MG63 (cell line): ENCODE data around the gene CA11. TPM values are rescaled to one million over a fixed set of nuclear protein-coding genes. Genes with fewer than 3 reads are reported as not detected.
"Not testable (repeated sequence)": the region's sequence is repeated elsewhere in the genome, so short reads cannot be mapped to it uniquely, and the experiment has no call there.

Experiments used
- DNase-seq: peaks from one replicate; pipeline ENCODE4 v3.0.0-alpha.2; 2020
- H3K27me3 ChIP-seq: fragments of 250-450 bp; sonication (Bioruptor Pico); 2 replicates; pipeline ENCODE4 v1.5.1; 2020; ENCODE audit warnings: mild to moderate bottlenecking, moderate library complexity
- H3K36me3 ChIP-seq: fragments of 250-450 bp; sonication (Bioruptor Pico); 2 replicates; pipeline ENCODE4 v1.5.1; 2020; ENCODE audit warnings: mild to moderate bottlenecking, moderate library complexity
- H3K4me3 ChIP-seq: fragments of 250-450 bp; sonication (Bioruptor Pico); 2 replicates; pipeline ENCODE4 v1.5.1; 2020; ENCODE audit warnings: mild to moderate bottlenecking, moderate library complexity
- H3K9me3 ChIP-seq: fragments of 250-450 bp; sonication (Bioruptor Pico); 2 replicates; pipeline ENCODE4 v1.5.1; 2020; ENCODE audit warnings: mild to moderate bottlenecking, moderate library complexity
- total RNA-seq: library from RNA; depleted of rRNA; stranded (reverse); fragments of >200 nt; shearing (Covaris generic); gene quantifications from 2 replicates; pipeline ENCODE4 v1.2.3, GENCODE V29; 2014; ENCODE audit warnings: low replicate concordance

CA11 gene
- total RNA-seq, 1 experiment from 2014 or later, result 1.3 TPM

GRCh38 chr19:48636859-48637448 is 9.0 kb downstream of the CA11 start, which contains the start of gene DBP:
DBP (minus strand) TSS chr19:48637379; CDS start chr19:48636994, 385 bp downstream.
- peak within 1 kb of the TSS; percentile 63 for H3K4me3 ChIP-seq
- H3K36me3 ChIP-seq, result peaks cover 3% of the 10 kb centered on the region; the same call in 1 of the 2 replicates
- peak; percentile 58 for DNase-seq
- no peaks in the 10 kb centered on the region for H3K9me3 ChIP-seq
- peaks cover 5% of the 10 kb centered on the region; the same call in 1 of the 2 replicates for H3K27me3 ChIP-seq

GRCh38 chr19:48635966-48636858 is 9.8 kb downstream of the CA11 start:
- Histone ChIP-seq H3K27me3 (peaks cover 5% of the 10 kb centered on the region; the same call in 1 of the 2 replicates), H3K9me3 (no peaks in the 10 kb centered on the region), H3K4me3 (peak overlapping the region; percentile 63), H3K36me3 (peaks cover 5% of the 10 kb centered on the region)
- no peak for DNase-seq

- Histone ChIP-seq H3K27me3 (peaks cover 5% of the 10 kb centered on the region; the same call in 1 of the 2 replicates), H3K4me3 (peak overlapping the region; percentile 63), H3K36me3 (peaks cover 12% of the 10 kb centered on the region), H3K9me3 (no peaks in the 10 kb centered on the region)
- peak; percentile 56 for DNase-seq
These were observed 10.6 kb downstream of the CA11 start for GRCh38 chr19:48635263-48635965.

- peak; percentile 98 for DNase-seq
- peaks cover 19% of the 10 kb centered on the region for H3K36me3 ChIP-seq
- H3K4me3 ChIP-seq, result peak overlapping the region; percentile 35
These were observed 11.3 kb downstream of the CA11 start for GRCh38 chr19:48634424-48635262.

GRCh38 chr19:48634036-48634342 is 12.0 kb downstream of the CA11 start:
- H3K9me3 ChIP-seq, result no peaks in the 10 kb centered on the region
- no peak for DNase-seq
- peaks cover 24% of the 10 kb centered on the region for H3K36me3 ChIP-seq
- H3K27me3 ChIP-seq, result no peaks in the 10 kb centered on the region
- peak overlapping the region; percentile 23 for H3K4me3 ChIP-seq

More at GRCh38 chr19:48634424-48635262, 11.3 kb downstream of the CA11 start:
- Histone ChIP-seq H3K9me3 (no peaks in the 10 kb centered on the region), H3K27me3 (peaks cover under 1% of the 10 kb centered on the region; the same call in 1 of the 2 replicates)

GRCh38 chr19:48633148-48634035 is 12.6 kb downstream of the CA11 start:
- Histone ChIP-seq H3K36me3 (peaks cover 24% of the 10 kb centered on the region), H3K4me3 (no peak overlapping the region), H3K9me3 (no peaks in the 10 kb centered on the region), H3K27me3 (no peaks in the 10 kb centered on the region)
- peak; percentile 56 for DNase-seq

- no peak overlapping the region for H3K4me3 ChIP-seq
- peaks cover 24% of the 10 kb centered on the region for H3K36me3 ChIP-seq
- peak; percentile 65 for DNase-seq
- H3K27me3 ChIP-seq, result no peaks in the 10 kb centered on the region
- H3K9me3 ChIP-seq, result no peaks in the 10 kb centered on the region
These were observed 13.3 kb downstream of the CA11 start for GRCh38 chr19:48632692-48633147.

GRCh38 chr19:48632286-48632685 is 13.7 kb downstream of the CA11 start:
- not testable (repeated sequence) for H3K27me3 ChIP-seq, H3K4me3 ChIP-seq, DNase-seq, H3K9me3 ChIP-seq
- peaks cover 25% of the 10 kb centered on the region for H3K36me3 ChIP-seq

- peaks cover 31% of the 10 kb centered on the region for H3K36me3 ChIP-seq
- no peak overlapping the region for H3K4me3 ChIP-seq
- H3K27me3 ChIP-seq, result no peaks in the 10 kb centered on the region
- H3K9me3 ChIP-seq, result no peaks in the 10 kb centered on the region
- no peak for DNase-seq
These were observed 14.8 kb downstream of the CA11 start for GRCh38 chr19:48631225-48631624.

- no peaks in the 10 kb centered on the region for H3K27me3 ChIP-seq
- H3K4me3 ChIP-seq, result no peak overlapping the region
- H3K36me3 ChIP-seq, result peaks cover 36% of the 10 kb centered on the region
- H3K9me3 ChIP-seq, result no peaks in the 10 kb centered on the region
- DNase-seq, result no peak
These were observed 15.5 kb downstream of the CA11 start for GRCh38 chr19:48630296-48631063.

GRCh38 chr19:48629599-48630295 is 16.2 kb downstream of the CA11 start:
- DNase-seq, result no peak
- Histone ChIP-seq H3K9me3 (no peaks in the 10 kb centered on the region), H3K4me3 (no peak overlapping the region), H3K36me3 (peaks cover 34% of the 10 kb centered on the region), H3K27me3 (no peaks in the 10 kb centered on the region)

GRCh38 chr19:48629297-48629598 is 16.7 kb downstream of the CA11 start:
- H3K4me3 ChIP-seq, result no peak overlapping the region

GRCh38 chr19:48628486-48629296 is 17.3 kb downstream of the CA11 start:
- DNase-seq, result no peak
- no peaks in the 10 kb centered on the region for H3K27me3 ChIP-seq
- H3K9me3 ChIP-seq, result no peaks in the 10 kb centered on the region
- H3K36me3 ChIP-seq, result peaks cover 36% of the 10 kb centered on the region
- no peak overlapping the region for H3K4me3 ChIP-seq

More at GRCh38 chr19:48629297-48629598, 16.7 kb downstream of the CA11 start:
- Histone ChIP-seq H3K27me3 (no peaks in the 10 kb centered on the region), H3K9me3 (no peaks in the 10 kb centered on the region), H3K36me3 (peaks cover 33% of the 10 kb centered on the region)
- DNase-seq, result no peak
